ENCODE measurements around the gene SEMA6A.

GRCh38 chr5:116527582-116527981 lies 47.0 kb downstream of the SEMA6A start:
- TF ChIP-seq POLR2A (IDR thresholded peaks at IDR 0.05; ENCODE audit: low read length) = no peak
- TF ChIP-seq GATA1 (IDR thresholded peaks at IDR 0.05; ENCODE audit: low read depth, low read length) = no peak
